Astrocyte (in vitro differentiated cells and primary cell): Measurements from ENCODE around the gene GPI.

Experiments used
- EZH2 ChIP-seq: IDR thresholded peaks from 2 replicates; pipeline ENCODE4 v1.6.1; 2012; ENCODE audit warnings: mild to moderate bottlenecking, low read length, inconsistent platforms; ENCODE audit not compliant: insufficient read depth
- TF ChIP-seq, protein P1 (sequence below): IDR thresholded peaks from 2 replicates; pipeline ENCODE4 v1.5.1; 2011; ENCODE audit warnings: low read depth, mild to moderate bottlenecking, inconsistent platforms, low read length, moderate library complexity; ENCODE audit not compliant: insufficient read depth

DNA sequence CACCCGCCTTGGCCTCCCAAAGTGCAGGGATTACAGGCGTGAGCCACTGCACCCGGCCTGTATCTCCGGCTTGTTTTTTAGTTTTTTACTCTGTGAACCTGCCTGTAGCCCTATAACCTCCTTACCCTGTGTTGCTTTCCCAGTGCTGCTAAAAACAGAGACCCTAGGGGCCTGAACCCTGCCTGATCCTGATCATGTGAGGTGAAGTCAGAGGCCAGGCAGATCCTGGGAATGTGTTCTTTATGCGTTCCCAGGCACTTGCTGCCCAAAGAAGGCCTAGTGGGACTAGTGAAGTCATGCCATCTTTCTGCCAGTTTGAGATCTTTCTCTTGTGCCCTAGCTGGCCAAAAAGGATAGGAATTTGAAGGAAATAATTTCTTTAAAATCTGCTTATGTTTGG lies 67.8 kb downstream of the GPI start:
- TF ChIP-seq, protein P1, sequence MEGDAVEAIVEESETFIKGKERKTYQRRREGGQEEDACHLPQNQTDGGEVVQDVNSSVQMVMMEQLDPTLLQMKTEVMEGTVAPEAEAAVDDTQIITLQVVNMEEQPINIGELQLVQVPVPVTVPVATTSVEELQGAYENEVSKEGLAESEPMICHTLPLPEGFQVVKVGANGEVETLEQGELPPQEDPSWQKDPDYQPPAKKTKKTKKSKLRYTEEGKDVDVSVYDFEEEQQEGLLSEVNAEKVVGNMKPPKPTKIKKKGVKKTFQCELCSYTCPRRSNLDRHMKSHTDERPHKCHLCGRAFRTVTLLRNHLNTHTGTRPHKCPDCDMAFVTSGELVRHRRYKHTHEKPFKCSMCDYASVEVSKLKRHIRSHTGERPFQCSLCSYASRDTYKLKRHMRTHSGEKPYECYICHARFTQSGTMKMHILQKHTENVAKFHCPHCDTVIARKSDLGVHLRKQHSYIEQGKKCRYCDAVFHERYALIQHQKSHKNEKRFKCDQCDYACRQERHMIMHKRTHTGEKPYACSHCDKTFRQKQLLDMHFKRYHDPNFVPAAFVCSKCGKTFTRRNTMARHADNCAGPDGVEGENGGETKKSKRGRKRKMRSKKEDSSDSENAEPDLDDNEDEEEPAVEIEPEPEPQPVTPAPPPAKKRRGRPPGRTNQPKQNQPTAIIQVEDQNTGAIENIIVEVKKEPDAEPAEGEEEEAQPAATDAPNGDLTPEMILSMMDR: no peak
- no peak for TF ChIP-seq EZH2
